DOHH2 (cell line): ENCODE results near the gene STRN.

Experiments used
- EZH2phosphoT487 ChIP-seq: fragments of 200-600 bp; sonication (generic); IDR thresholded peaks from 2 replicates; pipeline ENCODE4 v1.6.1; 2017; ENCODE audit warnings: borderline replicate concordance, mild to moderate bottlenecking, antibody characterized with exemption, low read length, moderate library complexity, mixed read lengths
- TF ChIP-seq, protein P1 (sequence below): fragments of 200-600 bp; sonication (generic); IDR thresholded peaks from one replicate; pipeline ENCODE4 v1.5.1; 2014; ENCODE audit warnings: antibody characterized with exemption, mild to moderate bottlenecking, low read depth, low read length; ENCODE audit not compliant: poor library complexity, severe bottlenecking

- TF ChIP-seq, protein P1, sequence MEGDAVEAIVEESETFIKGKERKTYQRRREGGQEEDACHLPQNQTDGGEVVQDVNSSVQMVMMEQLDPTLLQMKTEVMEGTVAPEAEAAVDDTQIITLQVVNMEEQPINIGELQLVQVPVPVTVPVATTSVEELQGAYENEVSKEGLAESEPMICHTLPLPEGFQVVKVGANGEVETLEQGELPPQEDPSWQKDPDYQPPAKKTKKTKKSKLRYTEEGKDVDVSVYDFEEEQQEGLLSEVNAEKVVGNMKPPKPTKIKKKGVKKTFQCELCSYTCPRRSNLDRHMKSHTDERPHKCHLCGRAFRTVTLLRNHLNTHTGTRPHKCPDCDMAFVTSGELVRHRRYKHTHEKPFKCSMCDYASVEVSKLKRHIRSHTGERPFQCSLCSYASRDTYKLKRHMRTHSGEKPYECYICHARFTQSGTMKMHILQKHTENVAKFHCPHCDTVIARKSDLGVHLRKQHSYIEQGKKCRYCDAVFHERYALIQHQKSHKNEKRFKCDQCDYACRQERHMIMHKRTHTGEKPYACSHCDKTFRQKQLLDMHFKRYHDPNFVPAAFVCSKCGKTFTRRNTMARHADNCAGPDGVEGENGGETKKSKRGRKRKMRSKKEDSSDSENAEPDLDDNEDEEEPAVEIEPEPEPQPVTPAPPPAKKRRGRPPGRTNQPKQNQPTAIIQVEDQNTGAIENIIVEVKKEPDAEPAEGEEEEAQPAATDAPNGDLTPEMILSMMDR = no peak
- no peak for TF ChIP-seq EZH2phosphoT487
Measured at GRCh38 chr2:36878429-36878828, 87.9 kb downstream of the STRN start.
